Measurements from ENCODE around the gene GNL3L.

The GNL3L gene

DNA sequence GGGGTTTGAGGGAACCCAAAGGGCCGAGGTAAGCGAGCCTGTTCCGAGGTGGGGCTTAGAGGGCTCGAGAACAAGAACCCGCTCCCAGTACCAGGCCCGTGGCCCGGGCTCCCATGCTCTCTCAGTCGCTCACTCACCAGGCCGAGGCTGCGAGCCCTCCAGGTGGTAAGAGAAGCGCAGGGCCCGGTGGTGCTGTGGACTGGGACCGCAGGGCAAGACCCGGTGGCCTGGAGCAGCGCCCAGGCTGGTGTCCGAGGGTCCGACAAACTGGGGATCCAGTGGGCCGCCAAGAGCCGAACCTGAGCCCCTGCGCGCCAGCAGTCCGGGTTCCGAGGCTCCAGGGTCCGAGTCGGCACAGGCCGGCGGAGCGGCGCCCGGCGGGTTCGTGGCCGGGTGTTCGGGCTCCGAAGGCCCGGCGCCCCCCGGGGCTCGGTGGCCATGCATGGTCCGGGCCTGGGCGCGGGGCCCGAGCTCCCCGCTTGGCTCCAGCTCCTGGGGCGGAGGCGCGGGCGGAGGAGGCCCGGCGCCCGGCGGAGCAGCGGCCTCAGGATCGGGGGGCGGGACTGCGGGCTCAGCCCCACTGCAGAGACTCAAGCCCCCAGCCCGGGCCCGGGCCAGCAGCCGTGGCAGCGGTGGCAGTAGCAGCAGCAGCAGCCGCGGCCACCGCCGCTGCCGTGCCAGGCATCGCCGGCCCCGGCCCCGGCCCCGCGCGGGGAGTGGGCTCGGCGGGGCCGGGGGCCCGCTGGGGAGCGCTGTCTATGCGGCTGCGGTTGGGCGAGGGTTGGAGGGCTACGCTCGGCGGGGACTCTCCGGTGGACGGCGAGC lies 34.8 kb upstream of the GNL3L start:
- TF ChIP-seq, protein P1, sequence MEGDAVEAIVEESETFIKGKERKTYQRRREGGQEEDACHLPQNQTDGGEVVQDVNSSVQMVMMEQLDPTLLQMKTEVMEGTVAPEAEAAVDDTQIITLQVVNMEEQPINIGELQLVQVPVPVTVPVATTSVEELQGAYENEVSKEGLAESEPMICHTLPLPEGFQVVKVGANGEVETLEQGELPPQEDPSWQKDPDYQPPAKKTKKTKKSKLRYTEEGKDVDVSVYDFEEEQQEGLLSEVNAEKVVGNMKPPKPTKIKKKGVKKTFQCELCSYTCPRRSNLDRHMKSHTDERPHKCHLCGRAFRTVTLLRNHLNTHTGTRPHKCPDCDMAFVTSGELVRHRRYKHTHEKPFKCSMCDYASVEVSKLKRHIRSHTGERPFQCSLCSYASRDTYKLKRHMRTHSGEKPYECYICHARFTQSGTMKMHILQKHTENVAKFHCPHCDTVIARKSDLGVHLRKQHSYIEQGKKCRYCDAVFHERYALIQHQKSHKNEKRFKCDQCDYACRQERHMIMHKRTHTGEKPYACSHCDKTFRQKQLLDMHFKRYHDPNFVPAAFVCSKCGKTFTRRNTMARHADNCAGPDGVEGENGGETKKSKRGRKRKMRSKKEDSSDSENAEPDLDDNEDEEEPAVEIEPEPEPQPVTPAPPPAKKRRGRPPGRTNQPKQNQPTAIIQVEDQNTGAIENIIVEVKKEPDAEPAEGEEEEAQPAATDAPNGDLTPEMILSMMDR (conservative IDR thresholded peaks at IDR 0.05), result no peak
- H3K27ac ChIP-seq, result peak overlapping the region; percentile 8; the same call in 1 of the 2 replicates

DNA sequence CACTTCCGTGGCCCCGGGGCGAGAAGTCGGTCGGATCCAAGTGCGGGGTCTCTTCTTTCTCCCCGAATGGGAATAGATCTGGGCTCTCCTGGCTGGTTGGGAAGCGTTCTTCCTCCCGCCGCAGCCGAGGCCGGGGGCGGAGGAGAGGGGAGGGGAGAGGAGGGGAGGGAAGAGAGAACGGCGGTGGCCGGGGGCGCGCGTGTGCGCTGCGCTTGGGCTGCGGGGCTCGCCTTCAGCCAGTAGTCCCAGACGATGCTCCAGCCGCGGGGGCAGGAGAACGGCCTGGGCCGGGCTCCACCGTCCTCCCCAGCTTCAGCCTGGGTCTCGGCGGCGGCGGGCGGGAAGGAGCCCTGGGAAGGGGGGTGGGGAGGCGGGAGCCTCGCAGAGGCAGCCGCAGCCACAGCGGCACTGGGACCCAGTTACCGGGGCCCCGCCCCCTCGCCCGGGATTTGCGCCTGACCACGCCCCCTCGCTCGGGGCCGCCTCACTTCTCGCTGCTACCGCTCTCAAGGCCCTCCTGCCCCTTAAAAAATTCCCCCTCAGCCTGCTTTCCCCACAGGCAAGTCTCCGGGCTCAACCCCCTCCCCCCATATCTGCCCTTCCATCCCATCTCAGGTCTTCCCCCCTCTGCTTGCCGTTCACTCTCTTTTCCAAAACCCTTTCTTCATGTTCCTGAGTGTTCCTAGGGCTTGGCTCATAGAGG lies 34.1 kb upstream of the GNL3L start, which contains the start of gene FGD1:
TSS of gene FGD1 (minus strand) at position 421 of the 703 bp plus-strand sequence. CDS start 802 bp downstream, outside the sequence.
- TF ChIP-seq, protein P1 (conservative IDR thresholded peaks at IDR 0.05), result no peak
- H3K27ac ChIP-seq, result peak within 1 kb of the TSS; percentile 8; the same call in 1 of the 2 replicates

DNA sequence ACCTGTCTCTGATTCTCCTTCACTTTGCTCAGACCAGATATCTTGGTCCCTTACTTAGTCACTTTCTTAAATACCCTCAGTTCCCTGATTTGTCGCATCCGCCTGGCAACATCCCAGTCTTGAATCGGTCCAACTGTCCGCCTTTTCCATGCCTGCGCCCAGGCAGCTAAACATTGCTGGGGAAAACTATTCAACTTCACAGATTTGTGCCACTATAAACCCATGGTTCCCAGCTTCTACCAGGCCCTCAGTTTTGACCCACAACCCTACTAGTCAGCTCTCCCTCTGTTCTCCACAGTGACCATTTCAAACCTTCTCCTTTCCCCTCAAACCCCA lies 33.5 kb upstream of the GNL3L start:
- H3K27ac ChIP-seq, result no peak overlapping the region

DNA sequence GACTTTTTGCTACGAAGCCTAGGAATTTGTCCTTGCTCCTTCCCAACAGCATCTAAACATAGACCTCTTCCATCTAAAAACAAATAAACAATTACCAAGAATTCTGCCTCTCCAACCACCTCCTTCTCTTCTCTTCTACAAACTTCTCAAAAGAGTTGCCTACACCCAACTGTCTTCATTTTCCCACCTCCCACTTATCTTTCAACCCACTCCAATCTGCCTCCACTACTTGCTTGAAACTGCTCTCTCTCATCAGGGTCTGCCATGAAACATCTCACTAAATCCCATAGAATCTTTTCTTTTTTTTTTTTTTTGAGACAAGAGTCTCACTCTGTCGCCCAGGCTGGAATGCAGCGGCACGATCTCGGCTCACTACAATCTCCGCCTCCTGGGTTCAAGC lies 33.1 kb upstream of the GNL3L start:
- TF ChIP-seq, protein P1 (conservative IDR thresholded peaks at IDR 0.05), result no peak
- H3K27ac ChIP-seq, result no peak overlapping the region

More for the DNA sequence above, 33.5 kb upstream of the GNL3L start:
- TF ChIP-seq, protein P1 (conservative IDR thresholded peaks at IDR 0.05), result no peak

DNA sequence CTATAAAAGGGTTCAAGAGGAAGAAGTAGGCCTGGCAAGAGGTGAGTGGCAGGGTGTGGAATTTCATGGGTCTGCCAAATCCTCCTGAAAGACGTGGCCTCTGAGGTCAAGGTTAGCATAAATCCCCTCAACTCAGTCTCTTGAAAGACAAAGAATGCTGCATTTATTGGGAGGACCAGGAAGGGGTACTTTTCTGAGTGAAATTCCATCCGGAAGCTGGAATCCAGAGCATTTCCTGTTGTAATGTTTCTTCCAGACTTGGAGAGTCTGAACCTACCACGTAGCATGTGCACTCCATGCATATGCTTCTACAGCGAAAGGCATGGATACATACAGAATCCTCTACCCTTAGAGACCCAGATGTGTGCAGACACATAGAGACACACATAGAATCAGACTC lies 20.6 kb upstream of the GNL3L start:
- H3K27ac ChIP-seq, result no peak overlapping the region
- TF ChIP-seq, protein P1 (conservative IDR thresholded peaks at IDR 0.05), result no peak

DNA sequence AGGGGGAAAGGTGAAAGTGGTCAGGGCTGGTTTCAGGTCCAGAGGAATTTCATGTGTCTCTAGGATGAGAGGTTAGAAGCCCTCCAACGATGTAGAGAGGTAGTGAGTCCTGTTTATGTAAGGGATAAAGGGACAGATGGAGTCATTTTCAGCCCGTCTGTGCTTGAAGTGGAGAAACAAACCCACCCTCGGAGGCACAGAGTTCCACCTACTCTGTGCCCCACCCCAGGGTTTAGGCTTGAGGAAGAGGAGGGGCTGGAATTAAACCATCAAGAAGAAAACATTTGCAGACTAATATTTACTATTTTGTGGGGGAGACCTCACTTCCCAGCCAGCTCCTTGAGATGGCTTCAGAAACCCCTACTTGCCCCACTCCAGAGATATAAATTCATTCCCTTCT lies 868 bp upstream of the GNL3L start:
- TF ChIP-seq, protein P1 (conservative IDR thresholded peaks at IDR 0.05), result no peak
- peak overlapping the region; percentile 92 for H3K27ac ChIP-seq

DNA sequence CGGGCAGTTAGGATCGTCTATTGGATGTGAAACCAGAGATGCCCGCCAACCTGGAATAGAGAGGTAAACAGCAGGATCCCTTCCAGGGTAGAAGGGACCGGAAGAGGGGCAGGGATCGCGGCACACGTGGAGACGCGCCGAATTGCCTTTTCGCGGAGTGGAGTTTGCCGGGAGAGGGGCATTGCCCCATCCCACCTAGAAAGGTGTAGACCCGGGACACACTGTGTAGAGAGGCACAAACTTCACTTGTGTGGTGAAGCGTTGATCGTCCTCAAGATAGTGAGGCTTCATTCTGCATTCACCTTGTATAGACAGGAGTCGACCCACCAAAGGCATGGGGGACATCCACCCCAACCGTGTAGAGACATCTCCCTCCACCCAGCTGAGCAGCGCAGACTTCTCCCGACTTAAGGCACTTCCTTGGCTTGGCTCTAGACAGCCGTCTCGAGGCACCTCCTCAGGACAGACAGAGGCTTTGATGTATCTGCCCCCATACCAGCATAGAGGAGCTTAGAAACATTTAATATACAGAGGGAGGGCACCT lies 410 bp downstream of the GNL3L start:
- TF ChIP-seq, protein P1 (conservative IDR thresholded peaks at IDR 0.05), result no peak

More for the DNA sequence above, 410 bp downstream of the GNL3L start:
- peak overlapping the region; percentile 92 for H3K27ac ChIP-seq

Data from VCaP (cell line).